CD4-positive, alpha-beta T cell treated with Interleukin-15 for 4 hours (primary cell): ENCODE measurements around the gene REG3A.

Source experiments
- DNase-seq: peaks from one replicate; pipeline ENCODE4 v3.0.0-alpha.2; 2020; ENCODE audit warnings: low spot score

Gene REG3A

DNA sequence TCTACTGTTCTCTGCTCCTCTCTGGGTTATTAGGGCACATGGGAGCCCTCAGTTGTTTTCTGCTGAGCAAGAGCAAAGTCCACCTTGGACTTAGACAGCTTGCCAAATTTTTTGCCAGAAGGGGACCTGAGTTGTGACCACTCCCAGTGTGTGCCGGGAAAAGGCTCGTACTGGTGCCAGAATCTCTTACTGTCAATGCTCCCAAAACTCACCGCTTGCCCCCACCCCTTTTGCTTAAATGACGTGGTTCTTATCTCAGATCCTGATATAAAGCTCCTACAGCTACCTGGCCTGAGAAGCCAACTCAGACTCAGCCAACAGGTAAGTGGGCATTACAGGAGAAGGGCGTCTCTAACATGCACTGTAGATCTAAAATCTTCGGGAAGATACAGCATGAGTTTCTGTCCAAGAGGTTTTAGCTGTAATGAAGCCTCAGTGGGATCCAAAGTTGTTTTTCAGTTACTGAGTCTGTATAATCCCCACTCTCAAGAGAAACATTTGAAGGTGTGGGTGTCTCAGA lies 39.3 kb downstream of the REG3A start, which contains the start of gene REG1A:
Gene REG1A (plus strand): TSS at position 295 of the 520 bp plus-strand sequence. CDS start 374 bp downstream, outside the sequence.
- no peak for DNase-seq

DNA sequence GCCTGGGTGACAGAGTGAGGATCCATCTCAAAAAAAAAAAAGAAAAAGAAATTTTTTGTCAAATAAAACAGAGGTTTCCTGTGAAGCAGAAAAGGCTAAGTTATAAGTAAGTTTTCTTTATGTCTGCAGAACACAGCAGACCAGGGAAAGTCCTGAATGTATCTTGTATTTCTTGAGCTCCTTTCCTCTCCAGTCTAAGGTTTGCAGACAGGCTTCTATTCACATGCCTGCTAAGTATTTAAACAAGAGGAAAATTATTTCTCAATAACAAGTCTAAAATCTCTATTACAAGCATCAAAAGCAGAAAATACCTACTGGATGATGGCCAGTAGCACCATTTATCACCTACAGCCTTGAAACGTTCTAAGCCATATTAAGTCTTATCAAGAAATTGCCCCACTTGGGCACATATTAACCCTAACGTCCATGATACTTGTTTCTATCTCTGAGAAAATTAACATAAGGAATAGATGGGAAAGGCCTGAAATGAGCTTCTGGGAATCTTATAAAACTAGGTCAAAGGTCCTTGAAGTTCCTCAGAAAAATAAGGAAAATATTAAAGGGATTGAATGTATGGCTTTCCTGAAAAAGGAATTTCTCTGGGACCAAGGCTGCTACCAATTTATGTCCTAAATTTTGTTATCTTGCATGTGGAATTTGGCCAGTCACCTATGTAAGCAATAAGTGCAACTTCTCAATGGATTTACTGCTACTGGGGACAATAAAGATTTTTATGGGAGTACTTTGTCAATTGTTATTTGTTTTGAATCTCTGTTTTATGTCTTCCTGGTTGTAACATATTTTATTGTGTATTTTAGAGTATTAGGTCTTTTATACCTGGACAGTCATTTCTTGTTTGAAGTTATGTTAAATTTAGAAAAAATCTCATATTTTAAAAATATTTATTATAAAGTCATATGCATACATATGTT lies 42.3 kb downstream of the REG3A start:
- no peak for DNase-seq

- DNase-seq, result no peak
Measured at GRCh38 chr2:79114797-79115494, 44.6 kb downstream of the REG3A start.

- no peak for DNase-seq
Measured at GRCh38 chr2:79112269-79112668, 47.3 kb downstream of the REG3A start.
